Measurements from ENCODE around the gene TANC1. TPM values are rescaled to one million over a fixed set of nuclear protein-coding genes. Genes with fewer than 3 reads are reported as not detected.

TANC1 gene
- total RNA-seq, 1 experiment from 2014 or later, result not detected

DNA sequence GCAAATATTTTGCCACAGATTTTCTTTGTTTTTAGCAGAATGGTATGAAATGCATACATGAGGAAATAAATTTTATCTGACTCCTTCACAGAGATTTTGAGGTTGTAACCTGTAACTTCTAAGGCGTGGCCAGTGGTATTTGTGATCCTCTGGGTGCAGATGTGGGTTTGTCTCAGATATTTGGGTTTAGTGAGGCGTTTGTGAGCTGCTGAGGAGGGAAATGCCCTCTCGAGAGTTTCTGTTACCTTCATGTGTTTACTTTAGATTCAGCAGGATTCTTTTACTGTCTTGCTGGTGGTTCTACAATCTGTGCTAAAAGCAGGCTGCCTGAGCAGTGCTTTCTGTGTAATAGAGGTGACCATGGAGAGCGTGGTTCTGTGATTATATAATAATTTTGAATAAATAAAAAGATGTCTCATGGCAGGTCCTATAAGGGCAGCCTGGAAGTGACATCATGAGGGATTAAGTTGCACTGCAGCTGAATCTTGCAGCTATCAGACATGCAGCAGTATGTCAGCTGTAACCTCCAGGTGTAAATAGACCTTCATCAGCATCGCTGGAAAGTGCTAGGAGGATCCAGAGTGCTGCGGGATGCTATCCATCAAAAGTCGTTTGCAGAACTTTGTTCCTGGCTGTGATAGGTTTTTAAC lies 34.1 kb downstream of the TANC1 start:
- Histone ChIP-seq H4K20me1 (ENCODE audit: insufficient read depth, low read depth, low read length) (no peaks in the 10 kb centered on the region), H3K36me3 (ENCODE audit: insufficient read depth, low read length) (no peaks in the 10 kb centered on the region), H3K79me2 (ENCODE audit: low read length) (no peaks in the 10 kb centered on the region), H3K4me3 (ENCODE audit: low read length) (no peak overlapping the region), H3K4me2 (ENCODE audit: low read depth, low read length, poor library complexity, severe bottlenecking) (no peak overlapping the region), H3K9me2 (replicated peaks; ENCODE audit: insufficient read depth, low read length) (no peaks in the 10 kb centered on the region), H2AFZ (ENCODE audit: low read length) (no peak overlapping the region), H3K4me1 (ENCODE audit: low read length) (no peaks in the 10 kb centered on the region), H3K9me3 (ENCODE audit: low read length) (no peaks in the 10 kb centered on the region), H3K27me3 (ENCODE audit: low read length) (no peaks in the 10 kb centered on the region), H3K27ac (ENCODE audit: low read length) (no peak overlapping the region), H3K9ac (ENCODE audit: low read length) (no peak overlapping the region)
- DNase-seq, result no peak

DNA sequence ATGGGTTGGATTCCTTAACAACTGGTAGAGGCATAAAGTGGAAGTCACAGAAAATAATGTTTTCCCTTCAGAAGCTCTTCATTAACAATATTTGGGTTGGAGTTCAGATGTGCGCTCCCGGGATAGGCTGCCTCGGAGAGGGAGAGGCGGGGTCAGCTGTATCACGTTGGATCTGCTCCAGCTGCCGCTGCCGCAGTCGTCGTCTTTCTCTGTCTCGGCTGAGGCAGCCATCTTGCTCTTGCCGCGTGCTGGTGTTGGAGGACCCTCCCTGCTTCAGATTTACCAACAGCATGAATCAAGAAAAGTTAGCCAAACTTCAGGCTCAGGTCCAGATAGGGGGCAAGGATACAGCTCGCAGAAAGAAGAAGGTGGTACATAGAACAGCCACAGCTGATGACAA lies 35.1 kb downstream of the TANC1 start:
- no peak for DNase-seq
- no peaks in the 10 kb centered on the region for H3K36me3 ChIP-seq (ENCODE audit: insufficient read depth, low read length)
- no peaks in the 10 kb centered on the region for H3K4me1 ChIP-seq (ENCODE audit: low read length)
- no peak overlapping the region for H3K9ac ChIP-seq (ENCODE audit: low read length)
- no peaks in the 10 kb centered on the region for H4K20me1 ChIP-seq (ENCODE audit: insufficient read depth, low read depth, low read length)
- no peak overlapping the region for H3K4me3 ChIP-seq (ENCODE audit: low read length)
- no peak overlapping the region for H2AFZ ChIP-seq (ENCODE audit: low read length)
- no peaks in the 10 kb centered on the region for H3K9me3 ChIP-seq (ENCODE audit: low read length)
- no peak overlapping the region for H3K27ac ChIP-seq (ENCODE audit: low read length)
- no peaks in the 10 kb centered on the region for H3K9me2 ChIP-seq (replicated peaks; ENCODE audit: insufficient read depth, low read length)
- no peaks in the 10 kb centered on the region for H3K79me2 ChIP-seq (ENCODE audit: low read length)
- no peaks in the 10 kb centered on the region for H3K27me3 ChIP-seq (ENCODE audit: low read length)
- no peak overlapping the region for H3K4me2 ChIP-seq (ENCODE audit: low read depth, low read length, poor library complexity, severe bottlenecking)

DNA sequence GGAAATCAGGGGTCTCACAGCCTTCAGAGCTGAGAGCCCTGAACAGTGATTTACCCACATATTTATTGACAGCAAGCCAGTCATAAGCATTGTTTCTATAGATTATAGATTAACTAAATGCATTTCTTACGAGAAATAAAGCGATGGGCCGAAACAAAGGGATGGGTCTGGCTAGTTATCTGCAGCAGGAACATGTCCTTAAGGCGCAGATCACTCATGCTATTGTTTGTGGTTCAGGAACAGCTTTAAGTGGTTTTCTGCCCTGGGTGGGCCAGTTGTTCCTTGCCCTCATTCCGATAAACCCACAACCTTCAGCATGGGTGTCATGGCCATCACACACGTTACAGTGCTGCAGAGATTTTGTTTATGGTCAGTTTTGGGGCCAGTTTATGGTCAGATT lies 36.4 kb downstream of the TANC1 start:
- H3K4me3 ChIP-seq (ENCODE audit: low read length), result no peak overlapping the region
- H2AFZ ChIP-seq (ENCODE audit: low read length), result no peak overlapping the region
- H3K27ac ChIP-seq (ENCODE audit: low read length), result no peak overlapping the region
- H3K4me1 ChIP-seq (ENCODE audit: low read length), result no peaks in the 10 kb centered on the region
- no peaks in the 10 kb centered on the region for H3K36me3 ChIP-seq (ENCODE audit: insufficient read depth, low read length)
- DNase-seq, result no peak
- H3K79me2 ChIP-seq (ENCODE audit: low read length), result no peaks in the 10 kb centered on the region
- no peaks in the 10 kb centered on the region for H3K9me3 ChIP-seq (ENCODE audit: low read length)
- H3K4me2 ChIP-seq (ENCODE audit: low read depth, low read length, poor library complexity, severe bottlenecking), result no peak overlapping the region
- no peaks in the 10 kb centered on the region for H3K27me3 ChIP-seq (ENCODE audit: low read length)
- no peak overlapping the region for H3K9ac ChIP-seq (ENCODE audit: low read length)
- no peaks in the 10 kb centered on the region for H3K9me2 ChIP-seq (replicated peaks; ENCODE audit: insufficient read depth, low read length)
- no peaks in the 10 kb centered on the region for H4K20me1 ChIP-seq (ENCODE audit: insufficient read depth, low read depth, low read length)

DNA sequence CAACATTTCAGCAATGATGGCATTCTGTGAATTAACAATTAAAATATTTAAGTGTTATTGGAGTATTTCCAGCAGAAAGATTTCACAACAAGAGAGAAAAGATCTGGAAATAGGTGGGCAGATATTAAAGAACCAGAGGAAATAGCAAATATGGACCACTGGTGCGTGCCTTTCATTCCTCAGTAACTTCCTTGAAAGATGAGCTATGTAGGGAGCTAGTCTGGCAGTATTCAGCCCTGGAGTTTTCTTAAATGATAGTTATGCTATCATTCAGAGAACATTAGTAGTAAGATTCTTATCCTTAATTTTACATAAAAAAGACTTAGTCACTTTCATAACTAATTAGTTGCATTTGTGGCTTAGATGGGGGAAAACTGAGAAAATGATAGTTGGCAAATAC lies 41.5 kb downstream of the TANC1 start:
- Histone ChIP-seq H3K4me2 (ENCODE audit: low read depth, low read length, poor library complexity, severe bottlenecking) (no peak overlapping the region), H3K9me2 (replicated peaks; ENCODE audit: insufficient read depth, low read length) (no peaks in the 10 kb centered on the region), H3K9me3 (ENCODE audit: low read length) (no peaks in the 10 kb centered on the region), H2AFZ (ENCODE audit: low read length) (no peak overlapping the region), H3K36me3 (ENCODE audit: insufficient read depth, low read length) (no peaks in the 10 kb centered on the region), H3K9ac (ENCODE audit: low read length) (no peak overlapping the region), H3K27me3 (ENCODE audit: low read length) (no peaks in the 10 kb centered on the region), H3K79me2 (ENCODE audit: low read length) (no peaks in the 10 kb centered on the region), H4K20me1 (ENCODE audit: insufficient read depth, low read depth, low read length) (no peaks in the 10 kb centered on the region), H3K27ac (ENCODE audit: low read length) (no peak overlapping the region), H3K4me3 (ENCODE audit: low read length) (no peak overlapping the region), H3K4me1 (ENCODE audit: low read length) (no peaks in the 10 kb centered on the region)
- DNase-seq, result no peak

DNA sequence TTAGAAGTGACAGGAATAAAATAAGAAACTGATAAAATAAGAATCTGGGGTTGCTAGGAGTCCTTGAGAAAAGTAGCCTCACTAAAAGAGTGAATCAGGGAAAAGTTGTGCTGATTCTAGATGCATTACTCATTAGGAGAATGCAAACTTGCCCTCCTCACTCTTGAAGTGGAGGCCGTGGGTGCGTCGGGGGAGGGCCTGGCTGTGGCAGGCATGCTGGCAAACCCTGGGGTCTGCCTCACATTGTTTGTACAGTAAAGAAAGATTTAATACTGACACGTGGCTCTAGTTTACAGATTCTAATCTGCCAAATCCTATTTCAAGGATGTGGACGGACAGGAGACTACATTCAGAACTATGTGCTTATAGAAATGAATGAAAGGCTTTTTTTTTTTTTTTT lies 41.9 kb downstream of the TANC1 start:
- H3K36me3 ChIP-seq (ENCODE audit: insufficient read depth, low read length), result no peaks in the 10 kb centered on the region
- H3K9ac ChIP-seq (ENCODE audit: low read length), result no peak overlapping the region
- H3K79me2 ChIP-seq (ENCODE audit: low read length), result no peaks in the 10 kb centered on the region
- no peaks in the 10 kb centered on the region for H3K9me3 ChIP-seq (ENCODE audit: low read length)
- H3K27ac ChIP-seq (ENCODE audit: low read length), result no peak overlapping the region
- H2AFZ ChIP-seq (ENCODE audit: low read length), result no peak overlapping the region
- H3K4me3 ChIP-seq (ENCODE audit: low read length), result no peak overlapping the region
- no peaks in the 10 kb centered on the region for H3K9me2 ChIP-seq (replicated peaks; ENCODE audit: insufficient read depth, low read length)
- no peaks in the 10 kb centered on the region for H3K4me1 ChIP-seq (ENCODE audit: low read length)
- no peak for DNase-seq
- H3K27me3 ChIP-seq (ENCODE audit: low read length), result no peaks in the 10 kb centered on the region
- no peak overlapping the region for H3K4me2 ChIP-seq (ENCODE audit: low read depth, low read length, poor library complexity, severe bottlenecking)
- no peaks in the 10 kb centered on the region for H4K20me1 ChIP-seq (ENCODE audit: insufficient read depth, low read depth, low read length)

DNA sequence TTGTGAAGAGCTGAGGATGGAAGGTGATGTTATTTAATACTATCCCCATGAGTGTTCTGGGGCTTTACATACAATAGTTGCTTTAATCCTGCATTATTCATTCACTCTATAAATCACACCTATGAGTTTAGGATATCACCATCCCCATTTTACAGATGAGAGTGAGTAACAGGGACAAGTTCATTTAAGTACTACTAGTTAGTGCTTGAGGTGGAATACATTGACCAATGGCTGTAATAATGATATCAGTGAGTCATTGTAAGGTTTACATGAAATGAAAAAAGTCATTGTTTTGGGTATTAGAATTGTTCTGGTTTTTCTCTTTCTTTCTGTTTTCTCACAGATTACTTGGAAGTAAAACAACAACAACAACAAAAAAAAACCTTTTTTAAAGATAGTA lies 42.5 kb downstream of the TANC1 start:
- no peaks in the 10 kb centered on the region for H3K79me2 ChIP-seq (ENCODE audit: low read length)
- H3K9ac ChIP-seq (ENCODE audit: low read length), result no peak overlapping the region
- no peak overlapping the region for H3K4me3 ChIP-seq (ENCODE audit: low read length)
- no peaks in the 10 kb centered on the region for H3K9me3 ChIP-seq (ENCODE audit: low read length)
- H3K4me2 ChIP-seq (ENCODE audit: low read depth, low read length, poor library complexity, severe bottlenecking), result no peak overlapping the region
- no peak for DNase-seq
- no peaks in the 10 kb centered on the region for H3K9me2 ChIP-seq (replicated peaks; ENCODE audit: insufficient read depth, low read length)
- H3K36me3 ChIP-seq (ENCODE audit: insufficient read depth, low read length), result no peaks in the 10 kb centered on the region
- H4K20me1 ChIP-seq (ENCODE audit: insufficient read depth, low read depth, low read length), result no peaks in the 10 kb centered on the region
- no peak overlapping the region for H3K27ac ChIP-seq (ENCODE audit: low read length)
- H2AFZ ChIP-seq (ENCODE audit: low read length), result no peak overlapping the region
- no peaks in the 10 kb centered on the region for H3K27me3 ChIP-seq (ENCODE audit: low read length)
- H3K4me1 ChIP-seq (ENCODE audit: low read length), result no peaks in the 10 kb centered on the region

DNA sequence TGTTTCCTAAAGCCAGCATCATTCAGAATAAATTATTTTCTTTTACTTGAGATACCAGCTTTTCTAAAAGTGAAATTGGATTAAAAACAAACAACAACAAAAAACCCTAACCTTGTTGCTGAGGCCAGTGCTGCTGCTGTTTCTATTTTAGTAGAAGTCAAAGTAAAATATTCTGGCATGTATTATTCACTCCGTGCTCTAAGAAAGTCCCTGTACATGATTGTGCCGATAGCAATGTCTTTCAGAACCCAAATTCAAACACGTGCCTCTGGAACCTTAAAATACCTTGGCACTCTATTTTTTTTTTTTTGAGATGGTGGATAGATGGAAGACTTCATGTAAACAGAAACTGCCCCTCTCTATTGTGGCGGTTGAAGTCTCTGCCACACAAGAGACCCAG lies 43.7 kb downstream of the TANC1 start:
- H3K27ac ChIP-seq (ENCODE audit: low read length), result no peak overlapping the region
- H3K9me2 ChIP-seq (replicated peaks; ENCODE audit: insufficient read depth, low read length), result no peaks in the 10 kb centered on the region
- no peaks in the 10 kb centered on the region for H3K4me1 ChIP-seq (ENCODE audit: low read length)
- no peaks in the 10 kb centered on the region for H4K20me1 ChIP-seq (ENCODE audit: insufficient read depth, low read depth, low read length)
- no peak overlapping the region for H3K4me3 ChIP-seq (ENCODE audit: low read length)
- H2AFZ ChIP-seq (ENCODE audit: low read length), result no peak overlapping the region
- H3K79me2 ChIP-seq (ENCODE audit: low read length), result no peaks in the 10 kb centered on the region
- no peak overlapping the region for H3K4me2 ChIP-seq (ENCODE audit: low read depth, low read length, poor library complexity, severe bottlenecking)
- no peaks in the 10 kb centered on the region for H3K9me3 ChIP-seq (ENCODE audit: low read length)
- no peaks in the 10 kb centered on the region for H3K36me3 ChIP-seq (ENCODE audit: insufficient read depth, low read length)
- H3K27me3 ChIP-seq (ENCODE audit: low read length), result no peaks in the 10 kb centered on the region
- H3K9ac ChIP-seq (ENCODE audit: low read length), result no peak overlapping the region
- DNase-seq, result no peak

DNA sequence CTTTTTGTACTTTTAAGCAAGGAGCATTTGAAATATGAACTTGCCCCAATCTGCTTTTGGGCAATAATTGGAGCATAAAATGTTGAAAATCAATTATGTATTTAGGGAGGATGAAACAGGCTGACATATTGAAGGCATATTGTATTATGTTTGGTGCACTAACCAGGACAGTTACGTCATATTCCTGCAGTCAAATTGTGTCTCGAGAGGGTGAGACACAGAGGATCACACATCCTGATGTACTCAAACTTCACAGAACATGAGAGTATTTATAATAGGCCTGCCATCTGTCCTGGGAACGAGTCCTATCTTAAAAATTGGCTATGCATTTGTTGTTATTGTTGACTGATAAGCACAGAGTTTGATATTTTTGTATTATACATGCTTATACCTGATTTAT lies 44.7 kb downstream of the TANC1 start:
- Histone ChIP-seq H3K9me2 (replicated peaks; ENCODE audit: insufficient read depth, low read length) (no peaks in the 10 kb centered on the region), H3K9me3 (ENCODE audit: low read length) (no peaks in the 10 kb centered on the region), H3K36me3 (ENCODE audit: insufficient read depth, low read length) (no peaks in the 10 kb centered on the region), H3K9ac (ENCODE audit: low read length) (no peak overlapping the region), H3K4me1 (ENCODE audit: low read length) (no peaks in the 10 kb centered on the region), H3K4me2 (ENCODE audit: low read depth, low read length, poor library complexity, severe bottlenecking) (no peak overlapping the region), H2AFZ (ENCODE audit: low read length) (no peak overlapping the region), H3K4me3 (ENCODE audit: low read length) (no peak overlapping the region), H3K79me2 (ENCODE audit: low read length) (no peaks in the 10 kb centered on the region), H4K20me1 (ENCODE audit: insufficient read depth, low read depth, low read length) (no peaks in the 10 kb centered on the region), H3K27me3 (ENCODE audit: low read length) (no peaks in the 10 kb centered on the region), H3K27ac (ENCODE audit: low read length) (no peak overlapping the region)
- no peak for DNase-seq

DNA sequence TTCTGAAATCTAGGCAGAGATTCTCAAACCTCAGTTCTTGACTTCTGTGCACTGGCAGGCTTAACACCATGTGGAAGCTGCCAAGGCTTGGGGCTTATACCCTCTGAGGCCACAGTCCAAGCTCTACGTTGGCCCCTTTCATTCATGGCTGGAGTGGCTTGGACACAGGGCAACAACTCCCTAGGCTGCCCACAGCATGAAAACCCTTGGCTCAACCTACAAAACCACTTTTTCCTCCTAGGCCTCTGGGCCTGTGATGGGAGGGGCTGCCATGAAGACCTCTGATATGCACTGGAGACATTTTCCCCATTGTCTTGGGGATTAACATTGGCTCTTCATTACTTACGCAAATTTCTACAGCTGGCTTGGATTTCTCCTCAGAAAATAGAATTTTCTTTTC lies 46.7 kb downstream of the TANC1 start:
- Histone ChIP-seq H3K79me2 (ENCODE audit: low read length) (no peaks in the 10 kb centered on the region), H3K27ac (ENCODE audit: low read length) (no peak overlapping the region), H3K4me3 (ENCODE audit: low read length) (no peak overlapping the region), H3K4me2 (ENCODE audit: low read depth, low read length, poor library complexity, severe bottlenecking) (no peak overlapping the region), H3K27me3 (ENCODE audit: low read length) (no peaks in the 10 kb centered on the region), H3K4me1 (ENCODE audit: low read length) (no peaks in the 10 kb centered on the region), H3K36me3 (ENCODE audit: insufficient read depth, low read length) (no peaks in the 10 kb centered on the region), H3K9me2 (replicated peaks; ENCODE audit: insufficient read depth, low read length) (no peaks in the 10 kb centered on the region), H2AFZ (ENCODE audit: low read length) (no peak overlapping the region), H4K20me1 (ENCODE audit: insufficient read depth, low read depth, low read length) (no peaks in the 10 kb centered on the region), H3K9ac (ENCODE audit: low read length) (no peak overlapping the region), H3K9me3 (ENCODE audit: low read length) (no peaks in the 10 kb centered on the region)
- no peak for DNase-seq
